ENCODE measurements around the gene ANKS4B.

ANKS4B gene

GRCh38 chr16:21217121-21217520 is 16.4 kb upstream of the ANKS4B start:
- Histone ChIP-seq H3K4me1 (ENCODE audit: control insufficient read depth in 2 of 2, insufficient read depth in 1 of 2, low read depth in 1 of 2, low read length in 2 of 2) (no peaks in the 10 kb centered on the region), H3K4me3 (ENCODE audit: low read length in 2 of 2) (no peak overlapping the region), H3K36me3 (replicated peaks in 1 of 2; ENCODE audit: control insufficient read depth in 2 of 2, insufficient read depth in 2 of 2, low read length in 2 of 2) (no peaks in the 10 kb centered on the region), H2AFZ (ENCODE audit: low read length) (no peak overlapping the region), H3K18ac (ENCODE audit: low read length) (no peak overlapping the region), H3K27me3 (ENCODE audit: control insufficient read depth in 3 of 3, insufficient read depth in 3 of 3, low read depth in 1 of 3, low read length in 3 of 3) (peaks cover 0 to 8% (median 0%) of the 10 kb centered on the region in 3 experiments), H2BK5ac (ENCODE audit: low read length) (no peak overlapping the region), H3K9me3 (replicated peaks in 1 of 2; ENCODE audit: control insufficient read depth in 2 of 2, insufficient read depth in 1 of 2, low read depth in 1 of 2, low read length in 2 of 2) (no peaks in the 10 kb centered on the region), H3K27ac (replicated peaks; ENCODE audit: low read length) (no peak overlapping the region), H2BK120ac (ENCODE audit: low read depth, low read length) (no peak overlapping the region), H3K14ac (ENCODE audit: low read length) (no peak overlapping the region), H2AK5ac (ENCODE audit: low read depth, low read length) (no peak overlapping the region), H3K4ac (ENCODE audit: low read length) (no peak overlapping the region), H4K8ac (ENCODE audit: low read depth, low read length) (no peak overlapping the region), H3K23ac (ENCODE audit: low read depth, low read length, poor library complexity) (no peak overlapping the region), H3K9ac (ENCODE audit: low read depth, low read length, poor library complexity) (no peak overlapping the region), H3K4me2 (ENCODE audit: insufficient read depth, low read length, poor library complexity, severe bottlenecking) (no peak overlapping the region), H2BK12ac (ENCODE audit: low read length) (no peak overlapping the region), H3K79me1 (ENCODE audit: low read depth, low read length) (no peaks in the 10 kb centered on the region), H2BK15ac (ENCODE audit: low read length) (no peak overlapping the region), H4K91ac (ENCODE audit: low read depth, low read length, poor library complexity) (no peak overlapping the region)
- WGBS, 2 donors (ENCODE audit: extremely low coverage in 2 of 2, insufficient read length in 2 of 2, insufficient replicate concordance in 1 of 2): no CpG with 5 or more reads among the region's 2 CpGs
- no peak for DNase-seq (ENCODE audit: low spot score)

- no peak for DNase-seq (ENCODE audit: low spot score)
Measured at GRCh38 chr16:21218153-21218552, 15.3 kb upstream of the ANKS4B start.

GRCh38 chr16:21219551-21219950 is 13.9 kb upstream of the ANKS4B start:
- Histone ChIP-seq H2BK5ac (ENCODE audit: low read length) (no peak overlapping the region), H2AFZ (ENCODE audit: low read length) (no peak overlapping the region), H3K36me3 (replicated peaks in 1 of 2; ENCODE audit: control insufficient read depth in 2 of 2, insufficient read depth in 2 of 2, low read length in 2 of 2) (no peaks in the 10 kb centered on the region), H2BK120ac (ENCODE audit: low read depth, low read length) (no peak overlapping the region), H3K27ac (replicated peaks; ENCODE audit: low read length) (no peak overlapping the region), H3K9me3 (replicated peaks in 1 of 2; ENCODE audit: control insufficient read depth in 2 of 2, insufficient read depth in 1 of 2, low read depth in 1 of 2, low read length in 2 of 2) (no peaks in the 10 kb centered on the region), H3K4me3 (ENCODE audit: low read length in 2 of 2) (no peak overlapping the region), H3K23ac (ENCODE audit: low read depth, low read length, poor library complexity) (no peak overlapping the region), H3K4me2 (ENCODE audit: insufficient read depth, low read length, poor library complexity, severe bottlenecking) (no peak overlapping the region), H3K79me1 (ENCODE audit: low read depth, low read length) (no peaks in the 10 kb centered on the region), H4K91ac (ENCODE audit: low read depth, low read length, poor library complexity) (no peak overlapping the region), H4K8ac (ENCODE audit: low read depth, low read length) (no peak overlapping the region), H2AK5ac (ENCODE audit: low read depth, low read length) (no peak overlapping the region), H3K27me3 (ENCODE audit: control insufficient read depth in 3 of 3, insufficient read depth in 3 of 3, low read depth in 1 of 3, low read length in 3 of 3) (peaks cover 0 to 11% (median 0%) of the 10 kb centered on the region in 3 experiments), H3K4ac (ENCODE audit: low read length) (no peak overlapping the region), H3K4me1 (ENCODE audit: control insufficient read depth in 2 of 2, insufficient read depth in 1 of 2, low read depth in 1 of 2, low read length in 2 of 2) (peaks cover 0 to 4% of the 10 kb centered on the region in 2 donors), H2BK12ac (ENCODE audit: low read length) (no peak overlapping the region), H3K9ac (ENCODE audit: low read depth, low read length, poor library complexity) (no peak overlapping the region), H3K18ac (ENCODE audit: low read length) (no peak overlapping the region), H2BK15ac (ENCODE audit: low read length) (no peak overlapping the region), H3K14ac (ENCODE audit: low read length) (no peak overlapping the region)
- WGBS, 2 donors (ENCODE audit: extremely low coverage in 2 of 2, insufficient read length in 2 of 2, insufficient replicate concordance in 1 of 2): no CpG with 5 or more reads among the region's 2 CpGs
- DNase-seq (ENCODE audit: low spot score): no peak

More at GRCh38 chr16:21218153-21218552, 15.3 kb upstream of the ANKS4B start:
- Histone ChIP-seq H3K79me1 (ENCODE audit: low read depth, low read length) (no peaks in the 10 kb centered on the region), H2AFZ (ENCODE audit: low read length) (no peak overlapping the region), H3K4me1 (ENCODE audit: control insufficient read depth in 2 of 2, insufficient read depth in 1 of 2, low read depth in 1 of 2, low read length in 2 of 2) (peaks cover 0 to 4% of the 10 kb centered on the region in 2 donors), H4K8ac (ENCODE audit: low read depth, low read length) (no peak overlapping the region), H2BK15ac (ENCODE audit: low read length) (no peak overlapping the region), H3K36me3 (replicated peaks in 1 of 2; ENCODE audit: control insufficient read depth in 2 of 2, insufficient read depth in 2 of 2, low read length in 2 of 2) (no peaks in the 10 kb centered on the region), H3K4ac (ENCODE audit: low read length) (no peak overlapping the region), H3K4me3 (ENCODE audit: low read length in 2 of 2) (no peak overlapping the region), H2BK5ac (ENCODE audit: low read length) (no peak overlapping the region), H2AK5ac (ENCODE audit: low read depth, low read length) (no peak overlapping the region), H3K9me3 (replicated peaks in 1 of 2; ENCODE audit: control insufficient read depth in 2 of 2, insufficient read depth in 1 of 2, low read depth in 1 of 2, low read length in 2 of 2) (no peaks in the 10 kb centered on the region), H2BK120ac (ENCODE audit: low read depth, low read length) (no peak overlapping the region), H3K27me3 (ENCODE audit: control insufficient read depth in 3 of 3, insufficient read depth in 3 of 3, low read depth in 1 of 3, low read length in 3 of 3) (peaks cover 0 to 15% (median 0%) of the 10 kb centered on the region in 3 experiments), H4K91ac (ENCODE audit: low read depth, low read length, poor library complexity) (no peak overlapping the region), H3K18ac (ENCODE audit: low read length) (no peak overlapping the region), H3K14ac (ENCODE audit: low read length) (no peak overlapping the region), H3K27ac (replicated peaks; ENCODE audit: low read length) (no peak overlapping the region), H3K9ac (ENCODE audit: low read depth, low read length, poor library complexity) (no peak overlapping the region), H3K4me2 (ENCODE audit: insufficient read depth, low read length, poor library complexity, severe bottlenecking) (no peak overlapping the region), H2BK12ac (ENCODE audit: low read length) (no peak overlapping the region), H3K23ac (ENCODE audit: low read depth, low read length, poor library complexity) (no peak overlapping the region)
- no CpG with 5 or more reads among the region's 7 CpGs for WGBS, 2 donors (ENCODE audit: extremely low coverage in 2 of 2, insufficient read length in 2 of 2, insufficient replicate concordance in 1 of 2)

GRCh38 chr16:21222495-21223337 is 10.8 kb upstream of the ANKS4B start:
- Histone ChIP-seq H3K27me3 (ENCODE audit: control insufficient read depth in 3 of 3, insufficient read depth in 3 of 3, low read depth in 1 of 3, low read length in 3 of 3) (peaks cover 0 to 13% (median 0%) of the 10 kb centered on the region in 3 experiments), H3K4me1 (ENCODE audit: control insufficient read depth in 2 of 2, insufficient read depth in 1 of 2, low read depth in 1 of 2, low read length in 2 of 2) (peaks cover 0 to 4% of the 10 kb centered on the region in 2 donors), H3K36me3 (replicated peaks in 1 of 2; ENCODE audit: control insufficient read depth in 2 of 2, insufficient read depth in 2 of 2, low read length in 2 of 2) (no peaks in the 10 kb centered on the region), H3K9ac (ENCODE audit: low read depth, low read length, poor library complexity) (no peak overlapping the region), H3K4me2 (ENCODE audit: insufficient read depth, low read length, poor library complexity, severe bottlenecking) (no peak overlapping the region), H3K79me1 (ENCODE audit: low read depth, low read length) (no peaks in the 10 kb centered on the region), H3K23ac (ENCODE audit: low read depth, low read length, poor library complexity) (no peak overlapping the region), H2AK5ac (ENCODE audit: low read depth, low read length) (no peak overlapping the region), H2BK120ac (ENCODE audit: low read depth, low read length) (no peak overlapping the region), H3K27ac (replicated peaks; ENCODE audit: low read length) (no peak overlapping the region), H2AFZ (ENCODE audit: low read length) (no peak overlapping the region), H2BK5ac (ENCODE audit: low read length) (no peak overlapping the region), H2BK12ac (ENCODE audit: low read length) (no peak overlapping the region), H3K18ac (ENCODE audit: low read length) (no peak overlapping the region), H3K14ac (ENCODE audit: low read length) (no peak overlapping the region), H3K4me3 (ENCODE audit: low read length in 2 of 2) (no peak overlapping the region), H2BK15ac (ENCODE audit: low read length) (no peak overlapping the region), H3K4ac (ENCODE audit: low read length) (no peak overlapping the region), H4K8ac (ENCODE audit: low read depth, low read length) (no peak overlapping the region), H4K91ac (ENCODE audit: low read depth, low read length, poor library complexity) (no peak overlapping the region), H3K9me3 (replicated peaks in 1 of 2; ENCODE audit: control insufficient read depth in 2 of 2, insufficient read depth in 1 of 2, low read depth in 1 of 2, low read length in 2 of 2) (no peaks in the 10 kb centered on the region)
- DNase-seq (ENCODE audit: low spot score): no peak
- no CpG with 5 or more reads among the region's 4 CpGs for WGBS, 2 donors (ENCODE audit: extremely low coverage in 2 of 2, insufficient read length in 2 of 2, insufficient replicate concordance in 1 of 2)
